Nephron progenitor cell (in vitro differentiated cells): ENCODE measurements around the gene HS3ST5.

Source experiments
- DNase-seq: peaks from one replicate; pipeline ENCODE4 v3.0.0; 2021
- H3K27ac Mint-ChIP-seq: 2 replicates; pipeline ENCODE4 v1.8.0; 2021; ENCODE audit warnings: mild to moderate bottlenecking, moderate library complexity, mixed read lengths
- H3K27me3 Mint-ChIP-seq: 2 replicates; pipeline ENCODE4 v1.8.0; 2021; ENCODE audit warnings: mild to moderate bottlenecking, low read depth, mixed read lengths; ENCODE audit not compliant: poor library complexity
- H3K36me3 Mint-ChIP-seq: 2 replicates; pipeline ENCODE4 v1.8.0; 2021; ENCODE audit warnings: low read depth, mixed read lengths
- H3K4me1 Mint-ChIP-seq: 2 replicates; pipeline ENCODE4 v1.8.0; 2021; ENCODE audit warnings: mixed read lengths
- H3K4me3 Mint-ChIP-seq: 2 replicates; pipeline ENCODE4 v1.8.0; 2021; ENCODE audit warnings: mild to moderate bottlenecking, moderate library complexity, mixed read lengths
- H3K9me3 Mint-ChIP-seq: 2 replicates; pipeline ENCODE4 v1.8.0; 2021; ENCODE audit warnings: mild to moderate bottlenecking, moderate library complexity, mixed read lengths
- CTCF ChIP-seq: fragments of 200-600 bp; sonication (generic); IDR thresholded peaks from 2 replicates; pipeline ENCODE4 v1.5.0; 2021; ENCODE audit warnings: antibody characterized with exemption

Gene HS3ST5

GRCh38 chr6:114075777-114076176 lies 267.0 kb downstream of the HS3ST5 start:
- TF ChIP-seq CTCF: no peak
- H3K4me3 Mint-ChIP-seq: no peak overlapping the region
- H3K9me3 Mint-ChIP-seq: no peaks in the 10 kb centered on the region
- no peaks in the 10 kb centered on the region for H3K4me1 Mint-ChIP-seq
- H3K27me3 Mint-ChIP-seq: no peaks in the 10 kb centered on the region
- DNase-seq: no peak
- no peaks in the 10 kb centered on the region for H3K36me3 Mint-ChIP-seq
- H3K27ac Mint-ChIP-seq: no peak overlapping the region

- Mint-ChIP-seq H3K27ac (no peak overlapping the region), H3K4me3 (no peak overlapping the region), H3K9me3 (no peaks in the 10 kb centered on the region), H3K4me1 (no peaks in the 10 kb centered on the region), H3K36me3 (no peaks in the 10 kb centered on the region), H3K27me3 (no peaks in the 10 kb centered on the region)
- no peak for DNase-seq
- TF ChIP-seq CTCF: no peak
Observed at GRCh38 chr6:114075300-114075699, 267.5 kb downstream of the HS3ST5 start.

- Mint-ChIP-seq H3K27me3 (peaks cover 3% of the 10 kb centered on the region), H3K4me3 (no peak overlapping the region), H3K4me1 (no peaks in the 10 kb centered on the region), H3K36me3 (no peaks in the 10 kb centered on the region), H3K27ac (no peak overlapping the region), H3K9me3 (no peaks in the 10 kb centered on the region)
- DNase-seq: no peak
- no peak for TF ChIP-seq CTCF
Observed at GRCh38 chr6:114068771-114069170, 274.1 kb downstream of the HS3ST5 start.

GRCh38 chr6:114068116-114068515 lies 274.7 kb downstream of the HS3ST5 start:
- no peaks in the 10 kb centered on the region for H3K36me3 Mint-ChIP-seq

GRCh38 chr6:114064862-114065261 lies 278.0 kb downstream of the HS3ST5 start:
- H3K27ac Mint-ChIP-seq: no peak overlapping the region
- no peaks in the 10 kb centered on the region for H3K9me3 Mint-ChIP-seq
- H3K4me1 Mint-ChIP-seq: no peaks in the 10 kb centered on the region
- H3K27me3 Mint-ChIP-seq: peaks cover 3% of the 10 kb centered on the region
- H3K4me3 Mint-ChIP-seq: no peak overlapping the region
- DNase-seq: no peak
- no peak for TF ChIP-seq CTCF
- H3K36me3 Mint-ChIP-seq: no peaks in the 10 kb centered on the region

More at GRCh38 chr6:114068116-114068515, 274.7 kb downstream of the HS3ST5 start:
- Mint-ChIP-seq H3K9me3 (no peaks in the 10 kb centered on the region), H3K27me3 (peaks cover 3% of the 10 kb centered on the region), H3K27ac (no peak overlapping the region), H3K4me3 (no peak overlapping the region), H3K4me1 (no peaks in the 10 kb centered on the region)
- no peak for DNase-seq
- no peak for TF ChIP-seq CTCF

- no peak overlapping the region for H3K27ac Mint-ChIP-seq
- TF ChIP-seq CTCF: no peak
- H3K27me3 Mint-ChIP-seq: peaks cover 8% of the 10 kb centered on the region
- no peaks in the 10 kb centered on the region for H3K36me3 Mint-ChIP-seq
- no peaks in the 10 kb centered on the region for H3K4me1 Mint-ChIP-seq
- no peaks in the 10 kb centered on the region for H3K9me3 Mint-ChIP-seq
- DNase-seq: no peak
- H3K4me3 Mint-ChIP-seq: no peak overlapping the region
Observed at GRCh38 chr6:114063956-114064355, 278.9 kb downstream of the HS3ST5 start.
